Hematopoietic multipotent progenitor cell (in vitro differentiated cells): Measurements from ENCODE around the gene PHEX. TPM values are rescaled to one million over a fixed set of nuclear protein-coding genes. Genes with fewer than 3 reads are reported as not detected.
"Not testable (repeated sequence)": the region's sequence is repeated elsewhere in the genome, so short reads cannot be mapped to it uniquely, and the experiment has no call there.

Experiments
- DNase-seq, 3 donors: peaks; one replicate each; pipeline ENCODE4 v3.0.0-alpha.2; 2011 to 2015; ENCODE audit warnings: low read depth in 2 of 3, low spot score in 2 of 3
- total RNA-seq: library from RNA; depleted of rRNA; stranded (reverse); fragments of >200 nt; gene quantifications from one replicate; pipeline ENCODE4 v1.2.3, GENCODE V29; 2012

PHEX gene
- total RNA-seq, 1 donor: under 0.01 TPM

DNA sequence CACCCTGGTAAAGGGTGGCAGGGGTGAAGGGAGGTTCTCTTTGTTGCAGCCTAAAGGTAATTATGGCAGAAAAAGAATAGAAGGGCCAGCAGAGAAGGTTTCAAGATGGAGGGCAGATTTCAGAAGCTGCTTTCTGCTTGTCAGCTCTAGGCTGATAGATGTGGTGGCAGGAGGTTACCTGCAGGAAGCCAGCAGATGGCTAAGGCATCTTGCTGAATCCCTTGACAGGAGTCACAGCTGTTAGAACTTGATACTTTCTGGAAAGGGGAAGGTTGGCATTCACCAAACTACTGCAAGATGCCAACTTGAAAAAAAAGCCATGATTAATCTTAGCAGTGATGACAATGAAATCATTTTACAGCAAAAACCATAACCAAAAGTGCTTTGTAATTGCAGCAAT is 171.1 kb downstream of the PHEX start:
- peak in 1 of 3 donors; percentile 5 for DNase-seq

DNA sequence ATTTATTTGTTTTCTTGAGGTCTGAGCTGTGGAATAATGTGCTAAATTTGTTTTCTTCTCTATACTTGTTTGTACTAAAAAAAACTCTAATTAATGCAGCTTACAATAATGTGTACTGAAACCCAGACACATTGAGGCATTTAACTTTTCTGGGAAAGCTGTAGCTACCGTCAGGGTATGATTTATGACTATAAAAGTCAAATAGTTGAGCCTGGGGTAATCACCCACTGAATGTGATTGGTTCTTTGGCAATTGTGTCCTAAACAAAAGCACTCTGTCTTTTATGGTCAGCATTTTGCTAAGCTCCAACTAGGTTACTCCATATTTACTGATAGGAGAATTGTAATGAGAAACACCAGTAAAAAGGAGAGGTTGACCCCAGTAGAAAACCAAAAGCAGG is 174.7 kb downstream of the PHEX start:
- no peak for DNase-seq

DNA sequence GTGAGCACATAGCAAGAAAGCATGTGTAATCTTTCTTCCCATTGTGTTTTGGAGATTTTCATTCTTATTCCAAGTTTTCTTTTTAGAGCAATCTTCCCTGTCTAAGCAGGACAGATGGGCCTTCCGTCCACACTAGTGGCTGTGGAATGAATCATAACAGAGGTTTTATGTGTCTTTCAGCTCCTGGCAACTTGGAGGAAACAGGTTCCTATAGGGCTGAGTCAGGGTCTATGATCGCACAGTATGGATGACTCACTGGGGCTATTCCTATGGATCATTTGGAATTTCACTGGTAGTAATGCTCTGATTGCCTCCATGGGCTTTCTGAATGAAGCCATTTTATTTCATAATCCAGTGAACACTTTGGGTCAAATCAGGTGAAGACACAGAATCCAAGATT is 188.8 kb downstream of the PHEX start:
- DNase-seq: no peak

DNA sequence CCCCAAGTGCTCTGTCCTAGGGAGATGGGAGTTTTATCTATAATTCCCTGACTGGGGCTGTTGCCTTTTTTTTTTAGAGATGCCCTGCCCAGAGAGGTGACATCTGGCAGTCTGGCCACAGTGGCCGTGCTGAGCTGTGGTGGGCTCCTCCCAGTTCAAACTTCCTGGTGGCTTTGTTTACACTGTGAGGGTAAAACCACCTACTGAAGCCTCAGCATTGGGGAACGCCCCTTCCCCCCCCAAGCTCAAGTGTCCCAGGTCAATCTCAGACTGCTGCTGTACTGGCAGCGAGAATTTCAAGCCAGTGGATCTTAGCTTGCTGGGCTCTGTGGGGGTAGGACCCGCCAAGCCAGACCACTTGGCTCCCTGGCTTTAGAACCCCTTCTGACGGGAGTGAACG is 202.3 kb downstream of the PHEX start:
- no peak for DNase-seq

DNA sequence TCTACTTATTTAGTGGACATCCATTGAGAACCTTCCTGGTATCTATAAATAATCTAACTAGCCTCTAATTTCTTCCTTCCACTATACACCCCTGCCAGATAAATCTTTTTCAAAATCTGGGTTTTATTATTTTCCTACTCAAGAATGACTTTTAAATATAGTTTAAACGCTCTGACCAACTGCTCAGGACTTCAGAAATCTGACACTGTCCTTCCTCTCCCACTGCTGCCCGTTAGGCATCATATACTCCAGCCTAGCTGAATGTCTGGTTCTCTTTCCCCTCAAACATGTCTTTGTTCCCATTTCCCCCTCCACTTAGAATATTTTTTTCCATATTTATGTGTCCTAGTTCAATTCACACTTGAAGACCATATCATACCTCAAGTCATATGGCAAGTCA is 205.4 kb downstream of the PHEX start:
- no peak for DNase-seq

DNA sequence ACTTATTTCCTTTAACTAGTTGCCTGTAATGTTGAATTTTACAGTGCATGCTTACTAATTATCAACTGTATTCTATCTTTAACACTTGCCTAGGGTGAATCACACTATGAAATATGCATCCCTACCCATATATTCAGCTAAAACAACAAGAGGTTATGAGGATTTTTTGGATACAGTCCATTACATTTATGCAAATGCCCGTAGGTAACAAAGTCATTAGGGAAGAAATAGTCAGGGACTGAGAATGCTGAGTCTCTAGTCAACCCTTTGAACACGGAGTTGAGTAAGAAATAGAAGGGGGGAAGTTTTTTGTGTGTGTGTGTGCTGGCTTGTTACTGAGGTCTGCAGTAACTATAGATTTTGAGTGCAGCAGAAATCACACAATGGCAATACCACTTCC is 214.5 kb downstream of the PHEX start:
- DNase-seq: no peak

DNA sequence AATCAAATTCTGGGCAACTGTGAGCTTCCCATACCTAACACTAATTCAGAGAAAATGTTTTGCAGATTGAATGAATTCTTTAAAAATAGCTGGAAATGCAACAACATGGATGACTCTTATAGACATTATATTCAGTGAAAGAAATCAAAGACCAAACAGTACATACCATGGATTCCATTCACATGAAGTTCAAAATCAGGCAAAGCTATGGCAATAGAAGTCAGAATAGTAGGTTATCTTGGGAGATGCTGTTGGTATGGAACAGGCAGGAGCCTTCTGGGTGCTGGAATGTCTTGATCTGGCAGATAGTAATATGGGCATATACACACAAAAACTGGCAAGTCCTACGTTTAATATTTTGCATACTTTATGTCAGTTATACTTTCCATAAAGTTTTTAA is 215.0 kb downstream of the PHEX start:
- DNase-seq: no peak

DNA sequence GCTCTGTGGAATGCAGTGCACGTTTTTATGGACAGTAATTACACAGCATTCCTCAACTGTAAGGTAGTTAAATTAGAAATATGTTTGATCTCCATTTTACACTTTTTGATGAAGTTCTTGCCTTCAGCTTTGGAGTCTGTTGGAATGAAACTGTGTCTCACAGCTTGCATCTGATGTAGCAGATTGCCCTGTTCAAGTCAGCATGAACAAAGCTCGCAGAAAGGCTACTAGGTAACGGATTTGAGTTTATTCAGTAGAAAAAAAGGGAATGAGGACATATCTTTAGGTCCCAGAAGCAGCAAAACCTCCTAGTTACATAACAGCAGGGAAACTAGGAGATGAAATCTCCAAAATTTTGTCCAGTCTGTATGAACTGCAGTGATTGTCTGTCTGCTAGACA is 216.3 kb downstream of the PHEX start:
- no peak for DNase-seq

DNA sequence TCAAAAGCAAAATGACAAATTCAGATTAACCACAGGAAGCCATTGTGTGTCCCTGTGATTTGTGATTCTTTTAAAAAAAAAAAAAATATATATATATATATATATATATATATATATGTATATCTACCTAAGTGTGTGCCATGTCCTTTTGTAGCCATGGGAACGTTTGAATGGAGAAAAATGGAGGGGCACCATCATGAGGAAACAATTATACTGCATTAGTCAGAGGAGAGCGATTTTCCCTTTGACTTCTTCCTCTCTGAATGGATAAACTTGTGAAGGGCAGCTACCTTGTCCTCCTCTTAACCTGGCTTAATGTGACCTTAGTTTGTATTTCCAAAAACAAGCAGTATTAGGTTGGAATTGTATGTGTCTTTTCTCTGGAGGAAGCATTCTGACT is 217.2 kb downstream of the PHEX start:
- DNase-seq: no peak

DNA sequence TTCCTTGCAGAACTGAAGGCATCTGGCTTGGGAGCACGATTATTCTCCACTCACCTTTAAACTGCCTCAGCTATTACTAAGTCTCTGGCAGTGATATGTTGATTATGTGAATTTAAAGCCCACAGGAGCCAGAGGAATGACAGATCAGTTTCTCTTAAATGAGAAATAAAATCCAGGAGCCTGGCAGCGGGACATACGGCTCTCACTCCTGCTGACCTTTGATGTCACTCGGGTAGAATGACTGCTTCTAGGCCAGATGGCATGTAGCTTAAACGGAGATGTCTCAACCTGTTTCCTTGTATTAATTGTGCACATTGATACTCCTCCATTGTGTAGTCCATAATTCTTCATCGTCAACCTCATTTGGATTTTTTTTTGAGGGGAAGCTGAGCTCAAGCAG is 236.6 kb downstream of the PHEX start:
- DNase-seq: no peak

DNA sequence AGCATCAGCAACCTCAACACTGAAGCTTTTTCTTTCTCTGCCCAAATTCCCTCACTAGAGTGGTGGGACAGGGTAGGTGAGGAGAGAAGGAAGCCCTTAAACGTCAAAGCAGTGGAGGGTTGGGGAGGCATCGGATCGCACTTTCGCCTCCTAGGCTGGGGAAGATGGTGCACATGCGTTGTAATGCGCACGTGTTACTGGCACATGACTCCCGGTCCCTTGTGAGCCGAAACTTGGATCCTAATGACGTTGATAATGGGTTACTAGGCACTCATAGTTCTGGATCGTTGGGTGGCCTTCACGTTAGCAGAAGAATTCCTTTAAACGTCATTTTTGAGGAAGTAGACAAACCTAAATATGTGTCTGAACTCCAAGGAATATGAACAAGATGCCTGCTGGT is 240.5 kb downstream of the PHEX start, which contains the start of gene CBLL2:
Gene CBLL2, plus strand, starts transcription at position 301 of the 400 bp plus-strand sequence. Its CDS starts 79 bp downstream, at position 380.
- no peak for DNase-seq

DNA sequence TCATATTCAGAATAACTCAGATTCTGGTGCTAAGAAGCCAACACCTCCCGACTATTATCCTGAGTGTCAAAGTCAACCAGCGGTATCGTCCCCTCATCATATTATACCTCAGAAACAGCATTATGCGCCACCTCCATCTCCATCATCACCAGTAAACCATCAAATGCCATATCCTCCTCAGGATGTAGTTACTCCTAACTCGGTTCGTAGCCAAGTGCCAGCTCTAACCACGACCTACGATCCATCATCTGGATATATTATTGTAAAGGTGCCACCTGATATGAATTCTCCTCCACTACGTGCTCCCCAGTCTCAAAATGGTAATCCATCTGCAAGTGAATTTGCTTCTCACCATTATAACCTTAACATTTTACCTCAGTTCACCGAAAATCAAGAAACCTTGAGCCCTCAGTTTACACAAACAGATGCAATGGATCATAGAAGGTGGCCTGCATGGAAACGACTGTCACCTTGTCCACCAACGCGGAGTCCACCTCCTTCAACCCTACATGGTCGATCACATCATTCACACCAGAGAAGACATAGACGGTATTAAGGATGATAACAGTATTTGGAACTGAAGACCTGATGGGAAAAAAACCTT is 241.7 kb downstream of the PHEX start:
- no peak for DNase-seq

DNA sequence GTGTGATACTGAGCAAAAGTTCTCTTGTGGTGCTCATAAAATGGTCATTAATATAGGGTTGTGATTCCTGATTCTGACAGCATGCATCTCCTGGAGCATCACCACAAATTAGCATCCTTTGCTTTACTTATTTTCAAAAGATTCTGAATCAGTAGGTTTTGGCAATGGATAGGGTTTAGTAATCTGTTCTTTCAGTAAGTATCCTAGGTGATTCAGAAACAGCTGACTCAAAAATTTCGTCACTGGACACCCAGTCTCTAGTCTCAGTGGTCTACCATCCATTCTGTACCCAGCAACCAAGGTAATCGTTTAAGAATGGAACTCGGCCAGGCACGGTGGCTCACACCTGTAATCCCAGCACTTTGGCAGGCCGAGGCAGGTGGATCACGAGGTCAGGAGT is 244.7 kb downstream of the PHEX start:
- no peak for DNase-seq

DNA sequence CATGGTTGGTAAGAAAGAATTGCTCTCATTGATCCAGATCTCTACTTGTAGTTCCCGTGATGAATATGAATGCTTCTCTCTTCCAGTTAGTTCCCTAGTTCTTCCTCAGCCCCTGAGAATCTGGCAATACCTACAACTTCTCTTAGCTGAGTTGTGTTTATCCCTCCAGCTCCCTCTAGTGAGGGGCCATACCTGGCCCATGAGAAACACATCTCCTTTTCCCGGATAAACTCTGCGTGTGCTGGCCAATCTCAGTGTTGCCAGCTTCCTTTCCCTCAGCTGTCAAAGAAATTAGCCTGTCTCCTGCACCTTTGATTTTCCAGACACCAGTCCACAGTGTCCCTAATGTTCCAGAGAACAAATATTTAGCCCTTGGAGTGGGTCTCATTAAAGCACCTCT is 246.2 kb downstream of the PHEX start:
- no peak for DNase-seq

DNA sequence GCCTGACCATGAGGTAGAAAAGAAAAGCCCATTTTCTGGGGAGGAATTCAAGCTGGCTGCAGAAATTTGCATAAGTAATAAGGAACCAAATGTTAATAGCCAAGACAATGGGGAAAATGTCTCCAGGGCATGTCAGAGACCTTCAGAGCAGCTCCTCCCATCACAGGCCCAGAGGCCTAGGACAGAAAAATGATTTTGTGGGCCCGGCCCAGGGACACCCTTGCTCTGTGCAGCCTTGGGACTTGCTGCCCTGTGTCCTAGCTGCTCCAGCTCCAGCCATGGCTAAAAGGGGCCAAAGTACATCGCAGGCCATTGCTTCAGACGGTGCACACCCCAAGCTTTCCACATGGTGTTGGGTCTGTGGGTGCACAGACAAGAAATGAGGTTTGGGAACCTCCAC is 257.1 kb downstream of the PHEX start:
- not testable (repeated sequence) for DNase-seq

DNA sequence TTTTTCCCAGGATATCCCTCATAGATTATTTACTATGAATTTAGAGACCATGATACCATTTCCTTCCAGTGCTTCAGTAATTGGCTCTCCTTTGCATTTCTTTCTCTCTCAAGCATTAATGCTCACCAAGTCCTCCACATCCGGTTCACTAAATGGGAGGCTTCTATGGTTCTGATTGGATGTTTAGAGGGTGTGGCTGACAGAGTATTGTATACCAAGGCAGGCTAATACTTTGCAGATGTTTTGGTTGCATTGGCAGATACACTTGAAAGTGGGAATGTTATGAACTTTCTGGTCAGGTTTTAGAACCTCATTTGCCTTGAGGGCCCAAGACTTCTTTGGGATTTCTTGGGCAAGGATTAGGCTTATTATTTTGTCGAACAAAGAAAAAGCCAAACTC is 264.7 kb downstream of the PHEX start:
- DNase-seq: no peak

DNA sequence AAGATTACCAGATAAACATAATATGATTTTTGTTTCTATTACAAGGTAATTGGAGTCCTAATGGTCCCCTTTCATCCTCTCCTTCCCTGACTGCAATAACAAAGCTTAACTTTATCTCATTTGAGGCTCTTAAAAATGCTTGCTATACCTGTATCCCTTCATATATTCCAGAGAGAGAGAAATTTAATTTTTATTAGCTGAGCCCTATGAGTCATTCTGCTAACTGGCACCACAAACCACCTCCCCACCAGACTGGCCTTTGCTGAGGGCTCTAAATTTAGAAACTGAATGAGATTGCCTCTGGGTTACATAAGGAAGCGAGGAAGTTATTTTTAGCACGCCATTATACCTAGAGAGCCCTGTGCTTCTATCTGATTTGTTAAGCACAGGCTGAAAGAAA is 268.0 kb downstream of the PHEX start:
- DNase-seq: peak in 1 of 3 donors; percentile 9

Other genes with a start within 250 kb of the PHEX start
- gene MBTPS2, start 192.7 kb upstream of the PHEX start, total RNA-seq: 2.7 TPM
- 1.1 TPM for gene YY2, start 176.3 kb upstream of the PHEX start, total RNA-seq
- gene SMS, start 91.6 kb upstream of the PHEX start, total RNA-seq: 27.7 TPM
- not detected for gene CBLL2, start 240.6 kb downstream of the PHEX start, total RNA-seq